ENCODE data around the gene C15orf61. TPM values are rescaled to one million over a fixed set of nuclear protein-coding genes. Genes with fewer than 3 reads are reported as not detected.

C15orf61 gene
- total RNA-seq, 1 donor from 2014 or later: 6.6 TPM

DNA sequence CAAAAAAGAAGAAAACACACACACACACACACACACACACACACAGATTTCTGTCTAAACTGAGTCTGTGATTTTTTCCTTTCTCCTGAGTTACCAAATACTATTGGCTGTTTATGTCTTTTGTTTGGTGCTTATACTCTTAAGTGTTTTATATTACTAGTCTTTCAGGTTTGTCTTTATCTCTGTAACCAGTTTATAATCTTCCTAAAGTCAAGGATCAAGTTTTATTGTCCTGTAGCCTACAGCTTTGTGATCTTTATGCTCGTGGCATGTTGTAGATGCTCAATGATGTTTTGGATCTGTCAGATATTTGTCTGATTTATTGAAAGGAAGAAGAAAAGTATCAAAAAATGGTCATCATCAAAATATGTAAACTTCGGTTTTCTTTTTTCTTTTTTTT is 26.1 kb downstream of the C15orf61 start:
- intact Hi-C loops (cut with micrococcal nuclease): loop anchor here (10.0 kb wide), 1 partner anchor 842 kb away; the partner anchor contains the start of gene SMAD6
- Mint-ChIP-seq H3K36me3 (ENCODE audit: low read depth) (peaks cover 21% of the 10 kb centered on the region), H3K27ac (no peak overlapping the region), H3K27me3 (ENCODE audit: insufficient read depth) (no peaks in the 10 kb centered on the region), H3K9me3 (no peaks in the 10 kb centered on the region), H3K4me1 (ENCODE audit: low read depth) (peaks cover 30% of the 10 kb centered on the region), H3K4me3 (no peak overlapping the region)
- no peak for DNase-seq (ENCODE audit: low spot score)

- H3K36me3 Mint-ChIP-seq (ENCODE audit: low read depth): peaks cover 21% of the 10 kb centered on the region
Observed at GRCh38 chr15:67547836-67548235, 26.9 kb downstream of the C15orf61 start.

DNA sequence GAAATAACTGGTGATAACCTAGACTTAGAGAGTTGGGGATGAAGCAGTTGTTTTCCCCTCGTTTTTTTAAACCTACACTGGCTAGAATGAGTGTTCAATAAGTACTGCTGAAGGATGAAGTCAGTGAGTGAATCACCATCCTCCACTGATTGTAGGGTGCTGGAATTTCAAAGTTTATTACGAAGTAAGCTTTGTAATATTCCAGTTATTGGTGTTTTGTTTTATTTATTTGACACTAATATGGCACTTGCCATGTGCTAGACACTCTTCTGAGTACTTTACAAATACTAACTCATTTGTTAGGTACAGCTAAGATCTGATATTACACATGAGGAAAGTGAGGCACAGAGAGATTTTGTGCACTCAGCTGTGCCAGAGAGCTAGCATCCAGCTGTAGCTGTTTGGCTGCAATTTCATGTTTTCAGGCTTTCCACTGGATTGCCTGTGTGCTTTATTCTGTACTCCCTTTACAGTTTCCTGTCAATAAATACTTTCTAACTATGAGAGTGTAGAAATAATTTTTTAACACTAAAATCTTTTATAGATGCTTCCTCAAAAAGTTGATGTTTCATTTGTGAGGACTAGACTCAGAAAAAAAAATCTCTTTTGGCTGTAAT is 27.4 kb downstream of the C15orf61 start:
- no peak for DNase-seq (ENCODE audit: low spot score)
- no peaks in the 10 kb centered on the region for H3K27me3 Mint-ChIP-seq (ENCODE audit: insufficient read depth)
- peaks cover 25% of the 10 kb centered on the region for H3K4me1 Mint-ChIP-seq (ENCODE audit: low read depth)
- H3K9me3 Mint-ChIP-seq: no peaks in the 10 kb centered on the region
- H3K27ac Mint-ChIP-seq: no peak overlapping the region
- H3K4me3 Mint-ChIP-seq: no peak overlapping the region
- peaks cover 23% of the 10 kb centered on the region for H3K36me3 Mint-ChIP-seq (ENCODE audit: low read depth)
- intact Hi-C loops (cut with micrococcal nuclease): loop anchor here (10.0 kb wide), 1 partner anchor 844 kb away; the partner anchor contains the start of gene SMAD6

More at GRCh38 chr15:67547836-67548235, 26.9 kb downstream of the C15orf61 start:
- intact Hi-C loops (cut with micrococcal nuclease): loop anchor here (10.0 kb wide), 1 partner anchor 843 kb away; the partner anchor contains the start of gene SMAD6
- no peak overlapping the region for H3K4me3 Mint-ChIP-seq
- no peak overlapping the region for H3K27ac Mint-ChIP-seq
- no peaks in the 10 kb centered on the region for H3K9me3 Mint-ChIP-seq
- H3K4me1 Mint-ChIP-seq (ENCODE audit: low read depth): peaks cover 30% of the 10 kb centered on the region
- DNase-seq (ENCODE audit: low spot score): no peak
- no peaks in the 10 kb centered on the region for H3K27me3 Mint-ChIP-seq (ENCODE audit: insufficient read depth)

GRCh38 chr15:67548862-67549651 is 28.1 kb downstream of the C15orf61 start:
- intact Hi-C loops (cut with micrococcal nuclease): loop anchor here (10.0 kb wide), 1 partner anchor 844 kb away; the partner anchor contains the start of gene SMAD6
- Mint-ChIP-seq H3K27ac (no peak overlapping the region), H3K4me1 (ENCODE audit: low read depth) (peaks cover 18% of the 10 kb centered on the region)

DNA sequence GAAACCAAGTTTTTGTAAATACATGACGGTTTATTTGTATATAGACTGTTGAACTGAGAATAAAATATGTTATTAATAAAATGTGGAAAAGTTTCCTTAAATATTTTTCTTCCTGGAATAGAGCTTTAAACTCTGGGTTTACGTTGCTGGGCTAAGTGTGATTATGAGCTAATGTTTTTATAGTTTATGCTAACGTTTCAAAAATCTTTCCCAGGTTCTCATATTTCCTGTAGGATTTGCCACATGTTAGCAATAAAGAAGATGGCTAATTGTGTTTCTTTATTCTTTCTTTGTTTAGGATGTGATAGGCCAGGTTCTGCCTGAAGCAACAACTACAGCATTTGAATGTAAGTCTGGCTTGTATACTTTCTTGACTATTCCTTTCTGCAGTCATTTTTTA is 28.8 kb downstream of the C15orf61 start:
- intact Hi-C loops (cut with micrococcal nuclease): loop anchor here (10.0 kb wide), 1 partner anchor 845 kb away; the partner anchor contains the start of gene SMAD6

More at GRCh38 chr15:67548862-67549651, 28.1 kb downstream of the C15orf61 start:
- no peak for DNase-seq (ENCODE audit: low spot score)
- H3K9me3 Mint-ChIP-seq: no peaks in the 10 kb centered on the region
- H3K36me3 Mint-ChIP-seq (ENCODE audit: low read depth): peaks cover 23% of the 10 kb centered on the region
- H3K27me3 Mint-ChIP-seq (ENCODE audit: insufficient read depth): no peaks in the 10 kb centered on the region
- H3K4me3 Mint-ChIP-seq: no peak overlapping the region

DNA sequence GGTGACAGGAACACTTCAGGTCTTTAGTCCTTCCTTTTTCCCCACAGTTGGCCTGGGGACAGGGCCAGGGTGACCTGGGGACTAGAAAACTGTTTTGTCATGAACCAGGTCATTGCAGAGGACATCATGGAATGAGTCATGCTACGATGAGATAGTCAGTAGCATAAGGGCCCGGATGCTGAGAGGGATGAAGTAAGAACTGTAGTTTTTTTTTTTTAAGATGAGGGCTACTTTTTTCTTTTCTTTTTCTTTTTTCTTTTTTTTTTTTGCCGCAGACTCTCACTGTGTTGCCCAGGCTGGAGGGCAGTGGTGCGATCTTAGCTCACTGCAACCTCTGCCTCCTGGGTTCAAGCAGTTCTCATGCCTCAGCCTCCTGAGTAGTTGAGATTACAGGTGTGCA is 29.6 kb downstream of the C15orf61 start:
- Mint-ChIP-seq H3K27me3 (ENCODE audit: insufficient read depth) (no peaks in the 10 kb centered on the region), H3K27ac (no peak overlapping the region), H3K4me1 (ENCODE audit: low read depth) (peaks cover 6% of the 10 kb centered on the region), H3K9me3 (no peaks in the 10 kb centered on the region), H3K4me3 (no peak overlapping the region), H3K36me3 (ENCODE audit: low read depth) (peaks cover 26% of the 10 kb centered on the region)
- intact Hi-C loops (cut with micrococcal nuclease): no loop called here
- no peak for DNase-seq (ENCODE audit: low spot score)

More for the DNA sequence above, 28.8 kb downstream of the C15orf61 start:
- DNase-seq (ENCODE audit: low spot score): no peak
- H3K27me3 Mint-ChIP-seq (ENCODE audit: insufficient read depth): no peaks in the 10 kb centered on the region
- H3K4me3 Mint-ChIP-seq: no peak overlapping the region
- H3K4me1 Mint-ChIP-seq (ENCODE audit: low read depth): peaks cover 11% of the 10 kb centered on the region
- H3K36me3 Mint-ChIP-seq (ENCODE audit: low read depth): peaks cover 24% of the 10 kb centered on the region
- no peak overlapping the region for H3K27ac Mint-ChIP-seq
- no peaks in the 10 kb centered on the region for H3K9me3 Mint-ChIP-seq

GRCh38 chr15:67551207-67551743 is 30.3 kb downstream of the C15orf61 start:
- Mint-ChIP-seq H3K36me3 (ENCODE audit: low read depth) (peaks cover 26% of the 10 kb centered on the region), H3K27ac (no peak overlapping the region), H3K9me3 (no peaks in the 10 kb centered on the region), H3K4me1 (ENCODE audit: low read depth) (peaks cover 6% of the 10 kb centered on the region), H3K27me3 (ENCODE audit: insufficient read depth) (no peaks in the 10 kb centered on the region), H3K4me3 (no peak overlapping the region)
- DNase-seq (ENCODE audit: low spot score): no peak
- intact Hi-C loops (cut with micrococcal nuclease): no loop called here

DNA sequence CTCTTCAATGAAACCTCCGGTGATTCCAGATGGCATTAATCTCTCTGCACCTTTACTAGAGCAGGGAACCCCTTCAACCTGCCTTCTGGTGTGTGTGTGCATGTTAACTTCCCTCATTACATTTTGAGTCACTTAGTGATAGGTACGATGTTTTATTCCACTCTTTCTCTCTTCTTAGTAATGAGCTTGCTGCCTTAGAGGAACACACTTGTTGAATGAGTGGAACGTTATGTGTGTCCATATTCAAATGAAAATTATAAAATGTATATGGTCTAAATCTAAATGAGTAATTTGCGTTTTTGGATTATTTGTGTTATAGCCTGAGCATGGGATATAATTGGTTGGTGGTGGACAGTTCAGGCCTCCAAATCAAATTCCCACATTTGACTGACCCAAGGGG is 33.6 kb downstream of the C15orf61 start:
- Mint-ChIP-seq H3K4me3 (no peak overlapping the region), H3K9me3 (peaks cover 8% of the 10 kb centered on the region), H3K27me3 (ENCODE audit: insufficient read depth) (no peaks in the 10 kb centered on the region), H3K4me1 (ENCODE audit: low read depth) (no peaks in the 10 kb centered on the region), H3K27ac (peak overlapping the region; percentile 42), H3K36me3 (ENCODE audit: low read depth) (peaks cover 35% of the 10 kb centered on the region)
- DNase-seq (ENCODE audit: low spot score): no peak
- intact Hi-C loops (cut with micrococcal nuclease): no loop called here

GRCh38 chr15:67556976-67557570 is 36.1 kb downstream of the C15orf61 start:
- Mint-ChIP-seq H3K27me3 (ENCODE audit: insufficient read depth) (no peaks in the 10 kb centered on the region), H3K27ac (no peak overlapping the region), H3K9me3 (peaks cover 8% of the 10 kb centered on the region), H3K36me3 (ENCODE audit: low read depth) (peaks cover 36% of the 10 kb centered on the region), H3K4me3 (no peak overlapping the region), H3K4me1 (ENCODE audit: low read depth) (no peaks in the 10 kb centered on the region)
- DNase-seq (ENCODE audit: low spot score): no peak
- intact Hi-C loops (cut with micrococcal nuclease): no loop called here

DNA sequence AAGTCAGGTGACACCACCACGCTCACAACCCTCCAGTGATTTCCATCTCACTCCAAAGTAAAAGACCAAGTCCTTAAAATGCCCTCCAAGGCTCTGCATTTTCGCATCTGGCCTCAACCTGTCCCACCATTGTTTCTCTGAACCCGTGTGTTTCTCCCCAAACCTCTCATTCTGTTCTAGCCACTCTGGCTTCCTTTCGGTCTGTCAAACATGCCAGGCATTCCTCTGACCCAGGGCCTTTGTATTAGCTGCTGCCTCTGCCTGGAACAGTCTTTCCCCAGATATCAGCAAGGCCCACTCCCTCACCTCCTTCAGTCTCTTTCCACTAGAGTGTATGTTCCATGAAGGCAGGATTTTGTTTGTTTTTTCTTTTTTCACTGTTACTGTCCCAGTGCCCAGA is 37.6 kb downstream of the C15orf61 start:
- no peak overlapping the region for H3K27ac Mint-ChIP-seq
- peaks cover 36% of the 10 kb centered on the region for H3K36me3 Mint-ChIP-seq (ENCODE audit: low read depth)
- no peaks in the 10 kb centered on the region for H3K4me1 Mint-ChIP-seq (ENCODE audit: low read depth)
- H3K9me3 Mint-ChIP-seq: peaks cover 8% of the 10 kb centered on the region
- no peak for DNase-seq (ENCODE audit: low spot score)
- no peak overlapping the region for H3K4me3 Mint-ChIP-seq
- H3K27me3 Mint-ChIP-seq (ENCODE audit: insufficient read depth): no peaks in the 10 kb centered on the region
- intact Hi-C loops (cut with micrococcal nuclease): no loop called here

DNA sequence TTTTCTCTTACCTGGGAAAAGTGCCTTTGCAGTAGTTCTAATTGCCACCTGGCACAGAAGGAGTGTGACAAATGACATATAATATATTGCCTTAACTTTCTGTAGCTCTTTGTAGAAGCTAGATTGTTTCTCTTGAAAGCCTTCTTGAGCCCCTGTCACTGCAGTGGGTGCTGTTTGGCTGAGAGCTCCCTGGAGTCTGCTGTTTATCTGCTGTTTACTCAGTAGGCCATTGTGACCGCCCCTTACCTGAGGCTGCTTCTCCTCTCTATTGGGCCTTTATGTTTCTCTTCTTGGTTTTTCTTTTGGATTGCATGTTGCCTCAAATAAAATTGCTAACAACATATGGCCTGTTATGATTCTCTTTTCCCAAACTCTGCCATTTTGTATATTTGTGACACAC is 38.2 kb downstream of the C15orf61 start:
- Mint-ChIP-seq H3K36me3 (ENCODE audit: low read depth) (peaks cover 36% of the 10 kb centered on the region), H3K9me3 (peaks cover 8% of the 10 kb centered on the region), H3K27ac (no peak overlapping the region), H3K4me1 (ENCODE audit: low read depth) (peaks cover 2% of the 10 kb centered on the region), H3K27me3 (ENCODE audit: insufficient read depth) (no peaks in the 10 kb centered on the region), H3K4me3 (no peak overlapping the region)
- DNase-seq (ENCODE audit: low spot score): no peak
- intact Hi-C loops (cut with micrococcal nuclease): no loop called here

- Mint-ChIP-seq H3K9me3 (peaks cover 8% of the 10 kb centered on the region), H3K4me1 (ENCODE audit: low read depth) (peaks cover 6% of the 10 kb centered on the region), H3K27ac (no peak overlapping the region), H3K36me3 (ENCODE audit: low read depth) (peaks cover 39% of the 10 kb centered on the region), H3K4me3 (no peak overlapping the region), H3K27me3 (ENCODE audit: insufficient read depth) (no peaks in the 10 kb centered on the region)
- no peak for DNase-seq (ENCODE audit: low spot score)
- intact Hi-C loops (cut with micrococcal nuclease): no loop called here
Observed at GRCh38 chr15:67559576-67559975, 38.6 kb downstream of the C15orf61 start.
